ENCODE results near the gene COBLL1. TPM values are rescaled to one million over a fixed set of nuclear protein-coding genes. Genes with fewer than 3 reads are reported as not detected.

The COBLL1 gene
- total RNA-seq, 1 donor from 2014 or later = 95.3 TPM

DNA sequence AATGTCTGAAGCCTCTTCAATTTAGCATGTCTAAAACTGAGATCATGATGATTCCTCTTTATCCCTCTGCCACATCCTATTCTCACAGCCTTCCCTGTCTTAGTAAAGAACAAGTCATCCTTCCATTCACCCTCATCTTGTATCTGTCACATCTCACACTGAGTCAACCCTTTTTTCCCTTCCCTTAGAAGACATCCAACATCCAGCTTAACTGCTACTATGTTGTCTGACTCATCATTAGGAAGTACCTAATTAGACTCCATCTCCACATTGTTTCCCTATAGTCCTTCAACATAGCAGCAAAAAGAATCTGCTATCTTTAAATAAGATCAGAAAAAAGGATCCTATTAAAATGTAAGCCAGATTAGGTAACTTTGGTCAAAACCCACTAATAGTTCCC lies 135.1 kb downstream of the COBLL1 start:
- DNase-seq (no peak), ATAC-seq (no peak)
- intact Hi-C loops (cut with DNase I) = no loop called here
- H3K36me3 ChIP-seq = peaks cover 12% of the 10 kb centered on the region
- no peaks in the 10 kb centered on the region for H3K9me3 ChIP-seq
- TF ChIP-seq, protein P1, sequence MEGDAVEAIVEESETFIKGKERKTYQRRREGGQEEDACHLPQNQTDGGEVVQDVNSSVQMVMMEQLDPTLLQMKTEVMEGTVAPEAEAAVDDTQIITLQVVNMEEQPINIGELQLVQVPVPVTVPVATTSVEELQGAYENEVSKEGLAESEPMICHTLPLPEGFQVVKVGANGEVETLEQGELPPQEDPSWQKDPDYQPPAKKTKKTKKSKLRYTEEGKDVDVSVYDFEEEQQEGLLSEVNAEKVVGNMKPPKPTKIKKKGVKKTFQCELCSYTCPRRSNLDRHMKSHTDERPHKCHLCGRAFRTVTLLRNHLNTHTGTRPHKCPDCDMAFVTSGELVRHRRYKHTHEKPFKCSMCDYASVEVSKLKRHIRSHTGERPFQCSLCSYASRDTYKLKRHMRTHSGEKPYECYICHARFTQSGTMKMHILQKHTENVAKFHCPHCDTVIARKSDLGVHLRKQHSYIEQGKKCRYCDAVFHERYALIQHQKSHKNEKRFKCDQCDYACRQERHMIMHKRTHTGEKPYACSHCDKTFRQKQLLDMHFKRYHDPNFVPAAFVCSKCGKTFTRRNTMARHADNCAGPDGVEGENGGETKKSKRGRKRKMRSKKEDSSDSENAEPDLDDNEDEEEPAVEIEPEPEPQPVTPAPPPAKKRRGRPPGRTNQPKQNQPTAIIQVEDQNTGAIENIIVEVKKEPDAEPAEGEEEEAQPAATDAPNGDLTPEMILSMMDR (IDR thresholded peaks at IDR 0.05) = no peak
- H3K27me3 ChIP-seq = no peaks in the 10 kb centered on the region
- no peaks in the 10 kb centered on the region for H3K4me1 ChIP-seq
- no peak overlapping the region for H3K4me3 ChIP-seq
- H3K27ac ChIP-seq = no peak overlapping the region

DNA sequence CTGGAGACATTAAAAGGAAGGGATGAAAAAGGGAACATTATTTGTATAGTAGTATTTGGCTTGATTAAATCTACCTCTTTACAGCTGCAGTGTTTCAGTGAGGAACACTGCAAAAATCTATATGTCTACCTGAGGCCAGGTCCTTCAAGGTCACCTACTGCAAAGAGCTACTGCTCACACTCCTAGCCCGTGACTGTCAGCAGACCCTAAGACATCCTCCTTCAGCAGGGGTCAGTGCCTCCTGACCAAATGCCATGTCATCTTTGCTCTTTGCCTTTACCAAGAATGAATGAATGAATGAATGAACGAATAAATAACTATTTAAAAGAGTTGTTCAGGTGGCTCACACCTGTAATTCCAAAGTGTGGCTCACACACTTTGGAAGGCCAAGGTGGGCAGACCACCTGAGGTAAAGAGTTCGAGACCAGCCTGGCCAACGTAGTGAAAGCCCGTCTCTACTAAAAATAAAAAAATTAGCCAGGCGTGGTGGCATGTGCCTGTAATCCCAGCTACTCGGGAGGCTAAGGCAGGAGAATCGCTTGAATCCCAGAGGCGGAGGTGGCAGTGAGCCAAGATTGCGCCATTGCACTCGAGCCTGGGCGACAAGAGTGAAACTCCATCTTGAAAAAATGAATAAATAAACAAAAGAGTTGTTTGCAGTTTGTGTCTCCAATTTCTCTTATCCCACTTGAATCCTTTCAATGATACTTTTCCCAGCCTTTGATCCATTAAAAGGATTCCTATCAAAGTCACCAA lies 136.0 kb downstream of the COBLL1 start:
- Histone ChIP-seq H3K9me3 (no peaks in the 10 kb centered on the region), H3K4me1 (no peaks in the 10 kb centered on the region), H3K36me3 (peaks cover 12% of the 10 kb centered on the region), H3K4me3 (no peak overlapping the region), H3K27me3 (no peaks in the 10 kb centered on the region), H3K27ac (no peak overlapping the region)
- TF ChIP-seq, protein P1 (IDR thresholded peaks at IDR 0.05) = no peak
- intact Hi-C loops (cut with DNase I) = no loop called here
- peak; percentile 73 for DNase-seq
- no peak for ATAC-seq

DNA sequence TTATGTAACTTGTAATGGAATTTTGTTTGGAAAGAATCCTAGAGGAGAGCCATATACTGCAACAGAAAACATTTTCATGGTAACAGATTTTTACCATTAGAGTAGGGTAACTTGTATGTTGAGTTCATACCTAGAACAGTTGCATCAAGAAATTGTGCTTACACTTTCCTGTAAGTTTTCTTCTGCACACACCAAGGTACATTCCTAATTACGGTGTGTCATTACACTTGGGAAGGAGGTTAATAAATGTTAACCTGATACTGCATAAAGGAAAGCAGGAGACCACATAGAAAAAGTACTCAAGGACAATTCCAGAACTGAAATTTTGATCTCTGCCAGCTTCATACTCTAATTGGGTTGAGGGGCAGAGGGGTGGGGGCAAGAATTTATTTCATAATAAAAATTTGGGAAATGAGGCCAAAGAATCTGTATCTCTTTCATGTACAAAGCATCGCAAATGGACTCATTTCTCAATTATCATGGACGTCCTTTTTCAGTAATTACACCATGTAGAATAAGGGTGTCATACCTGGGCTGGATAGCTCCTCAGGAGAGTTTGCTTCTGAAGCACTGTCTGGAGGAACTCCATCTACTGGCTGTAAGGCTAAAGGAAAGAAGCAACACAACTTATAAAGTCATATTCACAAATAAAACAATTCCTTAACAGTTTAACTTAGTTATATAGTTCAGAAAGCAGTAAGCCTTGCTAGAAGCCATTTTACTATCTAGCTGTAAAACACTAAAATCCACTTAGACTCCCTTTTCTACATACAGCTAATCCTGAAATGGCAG lies 137.5 kb downstream of the COBLL1 start:
- TF ChIP-seq, protein P1 (IDR thresholded peaks at IDR 0.05) = no peak
- no peak for DNase-seq
- intact Hi-C loops (cut with DNase I) = no loop called here

DNA sequence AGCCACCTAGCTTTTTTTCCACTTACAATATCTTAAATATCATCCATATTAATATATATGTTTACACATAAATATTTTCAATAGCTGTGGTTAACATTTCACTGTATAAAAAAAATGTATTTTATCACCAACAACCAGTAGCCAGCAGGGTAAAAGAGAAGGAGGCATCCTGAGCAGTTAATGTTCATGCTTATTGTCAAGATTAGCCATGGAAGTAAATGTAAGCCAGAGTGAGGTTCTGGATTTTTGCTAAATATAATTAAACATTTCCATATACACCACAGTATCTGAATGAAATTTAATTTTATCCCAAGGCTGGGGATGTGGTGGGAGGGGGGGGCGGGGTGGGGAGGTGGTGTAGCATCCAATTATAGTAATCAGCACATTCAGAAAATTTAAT lies 140.1 kb downstream of the COBLL1 start:
- Histone ChIP-seq H3K27me3 (no peaks in the 10 kb centered on the region), H3K4me3 (no peak overlapping the region), H3K9me3 (no peaks in the 10 kb centered on the region), H3K36me3 (peaks cover 22% of the 10 kb centered on the region), H3K27ac (no peak overlapping the region), H3K4me1 (no peaks in the 10 kb centered on the region)
- ATAC-seq = no peak
- DNase-seq = no peak
- intact Hi-C loops (cut with DNase I) = no loop called here
- TF ChIP-seq, protein P1 (IDR thresholded peaks at IDR 0.05) = no peak

More for the DNA sequence above, 137.5 kb downstream of the COBLL1 start:
- Histone ChIP-seq H3K27ac (no peak overlapping the region), H3K9me3 (no peaks in the 10 kb centered on the region), H3K36me3 (peaks cover 14% of the 10 kb centered on the region), H3K4me1 (no peaks in the 10 kb centered on the region), H3K27me3 (no peaks in the 10 kb centered on the region), H3K4me3 (no peak overlapping the region)
- no peak for ATAC-seq

DNA sequence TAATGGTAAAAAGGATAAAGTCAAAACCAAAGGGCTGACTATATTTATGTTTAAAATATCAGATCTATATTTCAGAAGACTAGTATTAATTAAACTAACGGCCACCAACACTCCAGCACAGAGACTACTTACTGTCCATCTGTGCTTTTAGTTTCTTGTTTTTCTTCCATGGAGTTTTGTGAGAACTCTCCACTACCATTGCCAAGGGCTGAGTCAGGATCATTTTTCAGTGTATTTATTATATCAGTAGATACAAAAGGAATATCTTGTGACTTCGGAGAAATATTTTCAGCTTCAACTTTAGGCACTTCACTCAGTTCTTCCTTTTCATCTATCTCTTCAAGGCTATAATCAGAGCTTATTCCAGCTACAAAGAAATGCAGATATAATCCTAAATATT lies 141.2 kb downstream of the COBLL1 start:
- intact Hi-C loops (cut with DNase I) = no loop called here
- Histone ChIP-seq H3K27ac (no peak overlapping the region), H3K4me1 (no peaks in the 10 kb centered on the region), H3K27me3 (no peaks in the 10 kb centered on the region), H3K4me3 (no peak overlapping the region), H3K9me3 (no peaks in the 10 kb centered on the region), H3K36me3 (peaks cover 27% of the 10 kb centered on the region)
- TF ChIP-seq, protein P1 (IDR thresholded peaks at IDR 0.05) = no peak
- no peak for ATAC-seq
- no peak for DNase-seq

Data from upper lobe of right lung (tissue), 1 donor.